CMK (cell line): ENCODE data around the gene ABHD1.

Experiments
- DNase-seq: peaks from one replicate; pipeline ENCODE4 v3.0.0-alpha.2; 2010; ENCODE audit warnings: low read depth

Gene ABHD1

DNA sequence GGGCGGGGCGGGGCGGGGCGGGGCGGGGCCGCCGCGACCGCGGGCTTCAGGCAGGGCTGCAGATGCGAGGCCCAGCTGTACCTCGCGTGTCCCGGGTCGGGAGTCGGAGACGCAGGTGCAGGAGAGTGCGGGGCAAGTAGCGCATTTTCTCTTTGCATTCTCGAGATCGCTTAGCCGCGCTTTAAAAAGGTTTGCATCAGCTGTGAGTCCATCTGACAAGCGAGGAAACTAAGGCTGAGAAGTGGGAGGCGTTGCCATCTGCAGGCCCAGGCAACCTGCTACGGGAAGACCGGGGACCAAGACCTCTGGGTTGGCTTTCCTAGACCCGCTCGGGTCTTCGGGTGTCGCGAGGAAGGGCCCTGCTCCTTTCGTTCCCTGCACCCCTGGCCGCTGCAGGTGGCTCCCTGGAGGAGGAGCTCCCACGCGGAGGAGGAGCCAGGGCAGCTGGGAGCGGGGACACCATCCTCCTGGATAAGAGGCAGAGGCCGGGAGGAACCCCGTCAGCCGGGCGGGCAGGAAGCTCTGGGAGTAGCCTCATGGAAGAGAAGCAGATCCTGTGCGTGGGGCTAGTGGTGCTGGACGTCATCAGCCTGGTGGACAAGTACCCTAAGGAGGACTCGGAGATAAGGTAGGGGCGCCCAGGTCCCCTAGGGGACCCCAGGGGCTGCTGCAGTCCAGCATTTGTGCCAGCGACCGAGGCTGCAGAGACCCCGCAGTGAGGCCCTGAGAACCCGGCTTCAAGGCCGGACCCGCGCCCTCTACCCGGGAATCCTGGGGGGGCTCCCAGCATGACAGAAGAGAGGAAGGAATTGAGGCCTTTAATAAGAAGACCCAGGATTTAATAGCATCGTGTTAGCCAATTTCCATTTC, 36.7 kb upstream of the ABHD1 start, which contains the start of gene KHK:
Gene KHK, plus strand, starts transcription at position 49 of the 870 bp plus-strand sequence. Its CDS starts 488 bp downstream, at position 537.
- DNase-seq: no peak

DNA sequence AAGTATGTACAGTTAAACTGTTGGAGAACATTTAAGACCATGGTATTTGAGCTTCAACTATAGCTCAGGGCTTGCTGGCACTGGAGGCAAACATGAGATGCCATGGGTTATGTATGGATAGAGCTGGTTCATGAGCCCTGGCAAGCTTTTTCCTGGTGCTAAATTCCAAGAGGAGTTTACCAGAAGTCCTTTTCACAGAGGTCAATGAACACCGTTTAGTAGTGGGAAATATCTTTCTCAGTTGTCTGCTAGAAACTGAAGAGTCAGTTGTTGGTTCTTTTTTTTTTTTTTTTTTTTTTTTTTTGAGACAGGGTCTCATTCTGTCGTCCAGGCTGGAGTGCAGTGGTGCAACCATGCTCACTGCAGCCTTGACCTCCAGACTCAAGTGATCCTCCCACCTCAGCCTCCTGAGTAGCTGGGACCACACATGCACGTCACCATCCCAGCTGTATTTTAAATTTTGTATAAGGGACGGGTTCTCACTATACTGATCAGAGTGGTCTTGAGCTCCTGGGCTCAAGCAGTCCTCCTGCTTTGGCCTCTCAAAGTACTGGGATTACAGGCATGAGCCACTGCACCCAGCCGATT, 35.7 kb upstream of the ABHD1 start:
- DNase-seq: no peak

DNA sequence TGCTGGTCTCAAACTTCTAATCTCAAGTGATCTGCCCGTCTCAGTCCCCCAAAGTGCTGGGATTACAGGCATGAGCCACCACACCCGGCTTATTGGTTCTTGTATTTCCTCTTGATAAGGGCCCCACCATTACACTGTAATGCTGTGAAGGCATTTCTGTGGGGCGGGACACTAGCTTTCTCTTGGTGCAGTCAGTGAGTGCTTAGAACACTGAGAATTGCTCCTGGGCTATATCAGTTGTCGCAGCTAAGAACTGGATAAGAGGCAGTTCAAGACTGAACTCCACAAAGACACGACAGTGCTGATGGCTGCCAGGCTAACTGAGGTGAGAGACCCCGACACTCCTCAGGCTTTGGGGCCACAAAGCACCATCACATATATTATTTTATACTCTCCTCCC, 35.0 kb upstream of the ABHD1 start:
- DNase-seq: no peak

DNA sequence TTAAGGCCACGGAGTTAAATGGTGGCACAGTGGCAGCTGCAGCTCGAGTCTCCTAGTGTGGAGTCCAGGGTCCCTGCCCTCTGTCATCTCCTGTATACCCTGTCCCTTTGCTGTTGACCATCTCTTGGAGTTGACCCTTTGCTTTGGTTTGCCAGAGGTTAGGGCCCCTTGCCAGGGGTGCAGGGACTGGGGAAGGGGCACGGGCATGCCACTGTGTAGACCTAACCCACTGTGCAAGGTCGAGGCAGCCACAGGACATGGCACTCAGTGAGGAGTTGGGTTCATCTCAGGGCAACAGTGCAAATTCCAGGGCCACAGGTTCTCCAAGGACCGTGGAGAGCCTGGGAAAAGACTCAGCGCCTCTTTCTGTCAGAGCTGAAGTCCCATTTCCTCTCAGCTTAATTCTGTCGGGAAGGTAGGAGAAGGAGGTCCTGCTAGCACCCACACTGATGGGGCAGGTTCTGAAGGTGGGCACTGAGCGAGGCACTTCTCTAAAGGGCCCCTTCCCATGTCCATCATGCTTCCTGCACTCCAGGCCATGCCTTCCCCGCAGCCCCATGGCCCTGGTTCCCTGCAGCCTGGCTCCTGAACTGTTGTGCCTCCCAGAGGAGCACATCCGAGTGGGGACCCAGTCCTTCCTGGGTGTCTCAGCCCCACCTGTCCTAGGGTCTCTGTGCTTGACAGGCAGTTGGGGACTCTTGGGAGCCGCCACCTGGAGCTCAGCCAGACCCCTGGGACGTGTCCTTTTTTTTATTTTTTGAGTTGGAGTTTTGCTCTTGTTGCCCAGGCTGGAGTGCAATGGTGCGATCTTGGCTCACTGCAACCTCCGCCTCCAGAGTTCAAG, 34.3 kb upstream of the ABHD1 start:
- no peak for DNase-seq

DNA sequence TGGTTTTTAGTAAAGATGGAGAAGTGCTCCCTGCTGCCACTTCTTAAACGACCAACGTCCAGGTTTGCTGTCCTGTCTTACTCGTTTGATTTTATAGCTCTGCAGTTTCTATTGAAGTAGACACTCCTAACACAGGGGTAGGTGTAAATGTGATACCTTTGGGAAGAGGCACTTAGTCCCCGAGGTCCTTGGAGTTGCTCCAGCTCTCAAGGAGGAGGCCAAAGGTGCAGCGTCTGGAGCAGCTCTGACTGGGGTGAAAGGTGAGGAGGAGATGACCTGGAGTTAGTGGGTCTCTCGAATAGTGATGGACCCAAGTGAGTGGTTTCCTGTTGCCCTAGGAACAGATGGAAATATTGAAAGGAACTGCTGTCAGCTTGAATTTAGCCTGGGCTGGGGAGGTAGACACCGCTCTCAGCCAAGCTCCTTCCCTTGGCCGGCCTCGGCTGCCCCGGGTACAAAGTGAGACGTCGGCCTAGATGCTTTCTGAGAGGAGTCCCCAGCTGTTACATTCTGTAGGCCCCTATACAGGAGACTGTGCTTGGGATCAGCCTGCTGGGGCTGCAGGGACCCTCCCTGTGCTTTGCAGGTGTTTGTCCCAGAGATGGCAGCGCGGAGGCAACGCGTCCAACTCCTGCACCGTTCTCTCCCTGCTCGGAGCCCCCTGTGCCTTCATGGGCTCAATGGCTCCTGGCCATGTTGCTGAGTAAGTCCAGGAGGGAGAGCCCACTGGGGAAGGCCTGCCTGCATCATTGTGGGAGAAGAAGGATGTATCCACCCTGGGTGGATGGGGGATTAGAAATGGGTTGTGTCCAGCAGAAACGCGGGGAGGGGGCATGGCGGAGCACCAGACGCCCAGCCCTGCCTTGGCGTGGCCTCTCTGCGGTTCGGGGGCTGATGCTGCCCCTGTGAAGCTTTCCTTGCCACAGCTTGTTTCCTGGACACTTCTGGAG, 31.6 kb upstream of the ABHD1 start:
- no peak for DNase-seq

DNA sequence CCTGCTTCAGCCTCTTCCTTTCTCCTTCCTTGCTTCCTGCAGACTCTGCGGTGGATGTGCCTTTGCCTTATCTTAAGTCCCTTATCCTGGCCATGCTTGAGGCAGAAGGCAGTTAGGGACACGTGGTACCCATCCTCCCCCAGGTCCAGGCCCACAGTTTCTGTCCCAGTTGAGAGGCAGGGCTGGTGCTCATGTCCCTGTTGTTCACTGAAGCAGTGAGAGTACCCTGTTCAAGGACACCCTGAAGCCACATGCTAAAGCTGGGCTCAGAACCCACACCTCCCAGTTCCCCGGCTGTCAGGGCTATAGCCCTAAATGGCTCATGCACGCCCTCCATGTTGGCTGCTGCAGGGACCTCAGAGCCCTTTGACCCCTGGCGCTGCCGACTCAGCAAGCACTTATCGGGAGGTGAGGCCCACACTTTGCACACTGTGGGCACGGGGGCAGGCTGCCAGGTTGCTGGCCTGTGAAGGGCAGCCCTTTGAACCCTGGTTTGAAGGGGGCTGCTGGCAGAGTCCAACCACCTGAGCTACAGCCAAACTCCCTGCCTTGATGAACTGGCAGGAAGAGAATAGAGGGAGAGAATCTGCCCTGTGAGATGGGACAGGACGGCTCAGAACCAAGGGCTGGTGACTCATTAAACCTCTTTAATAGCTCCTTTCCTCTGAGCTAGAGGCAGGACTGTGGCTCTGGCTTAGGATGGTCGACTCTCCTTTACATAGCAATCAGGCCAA, 30.8 kb upstream of the ABHD1 start:
- peak; percentile 48 for DNase-seq

DNA sequence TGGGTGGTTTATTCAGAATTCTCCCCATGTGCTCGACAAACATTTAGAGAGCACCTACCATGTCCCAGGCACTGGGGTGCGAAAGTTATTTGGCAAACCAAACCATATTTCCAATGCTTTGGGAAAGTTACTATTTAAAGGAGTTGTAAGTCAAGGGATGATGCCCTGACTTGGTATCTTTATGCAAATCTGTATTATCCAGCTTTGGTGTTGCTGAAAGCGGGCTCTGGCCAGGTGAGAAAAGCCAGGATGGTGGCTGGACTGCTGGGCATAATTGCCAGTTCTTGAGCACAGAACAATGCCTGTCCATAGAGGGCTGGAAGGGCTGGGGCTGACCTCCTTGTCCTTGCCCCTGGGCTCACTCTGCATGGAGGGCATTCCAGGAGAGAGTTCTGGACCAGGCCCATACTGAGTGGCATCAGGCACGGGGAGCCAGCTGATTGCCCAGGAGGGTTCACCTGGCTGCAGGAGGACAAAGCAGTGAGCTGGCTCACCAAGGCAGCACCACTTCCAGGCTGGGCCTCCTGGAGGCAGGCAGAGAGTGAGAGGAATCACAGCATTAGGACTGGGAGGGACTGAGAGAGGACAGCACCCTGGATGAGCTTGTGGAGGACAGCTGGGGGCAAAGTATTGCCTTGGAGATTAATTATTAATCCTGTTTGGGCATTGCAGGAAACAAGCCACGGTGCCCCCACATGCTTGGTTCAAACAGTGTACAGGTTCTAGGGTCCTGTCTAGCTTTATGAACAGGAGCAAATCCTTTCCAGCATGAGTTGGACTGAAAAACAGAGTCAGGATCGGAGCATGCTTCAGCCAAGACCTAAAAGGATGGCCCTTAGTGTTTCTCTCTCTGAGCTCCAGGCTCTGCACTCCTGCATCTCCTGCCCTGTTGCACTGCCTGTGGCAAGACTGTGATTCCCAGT, 29.9 kb upstream of the ABHD1 start:
- no peak for DNase-seq

DNA sequence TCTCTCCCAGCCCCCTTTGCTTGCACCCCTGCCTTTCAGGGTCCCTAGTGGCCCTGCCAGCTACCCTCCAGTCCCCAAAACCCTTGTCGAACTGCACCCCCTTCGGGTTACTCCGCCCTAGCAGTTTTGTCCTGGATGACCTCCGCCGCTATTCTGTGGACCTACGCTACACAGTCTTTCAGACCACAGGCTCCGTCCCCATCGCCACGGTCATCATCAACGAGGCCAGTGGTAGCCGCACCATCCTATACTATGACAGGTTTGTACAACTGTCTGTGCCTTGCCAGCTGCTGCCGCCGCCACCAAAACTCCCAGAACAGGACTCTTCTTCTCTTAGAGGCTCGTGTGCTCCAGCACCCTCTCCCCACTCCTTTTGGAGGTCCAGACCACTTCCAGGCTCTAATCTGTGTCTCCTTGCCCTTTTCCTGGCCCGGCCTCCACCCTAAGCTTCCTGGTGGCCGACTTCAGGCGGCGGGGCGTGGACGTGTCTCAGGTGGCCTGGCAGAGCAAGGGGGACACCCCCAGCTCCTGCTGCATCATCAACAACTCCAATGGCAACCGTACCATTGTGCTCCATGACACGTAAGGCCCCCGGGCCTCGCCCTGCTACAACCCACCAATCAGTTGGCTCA, 29.1 kb upstream of the ABHD1 start:
- DNase-seq: no peak

DNA sequence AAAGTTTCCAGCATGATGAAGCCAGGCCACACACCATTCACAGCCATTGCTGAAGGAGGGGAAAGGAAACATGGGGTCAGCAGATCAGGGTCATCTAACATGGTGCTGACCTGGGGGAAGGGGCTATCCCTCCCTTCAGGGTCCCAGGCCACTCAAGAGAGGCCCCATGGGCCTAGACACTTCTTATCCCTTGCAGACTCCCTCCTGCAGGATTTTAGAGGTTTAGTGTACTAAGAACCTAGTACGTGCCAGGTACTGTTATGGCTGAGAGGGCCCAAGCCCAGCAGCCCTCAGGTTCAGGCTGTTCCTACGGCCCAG, 28.2 kb upstream of the ABHD1 start:
- no peak for DNase-seq

DNA sequence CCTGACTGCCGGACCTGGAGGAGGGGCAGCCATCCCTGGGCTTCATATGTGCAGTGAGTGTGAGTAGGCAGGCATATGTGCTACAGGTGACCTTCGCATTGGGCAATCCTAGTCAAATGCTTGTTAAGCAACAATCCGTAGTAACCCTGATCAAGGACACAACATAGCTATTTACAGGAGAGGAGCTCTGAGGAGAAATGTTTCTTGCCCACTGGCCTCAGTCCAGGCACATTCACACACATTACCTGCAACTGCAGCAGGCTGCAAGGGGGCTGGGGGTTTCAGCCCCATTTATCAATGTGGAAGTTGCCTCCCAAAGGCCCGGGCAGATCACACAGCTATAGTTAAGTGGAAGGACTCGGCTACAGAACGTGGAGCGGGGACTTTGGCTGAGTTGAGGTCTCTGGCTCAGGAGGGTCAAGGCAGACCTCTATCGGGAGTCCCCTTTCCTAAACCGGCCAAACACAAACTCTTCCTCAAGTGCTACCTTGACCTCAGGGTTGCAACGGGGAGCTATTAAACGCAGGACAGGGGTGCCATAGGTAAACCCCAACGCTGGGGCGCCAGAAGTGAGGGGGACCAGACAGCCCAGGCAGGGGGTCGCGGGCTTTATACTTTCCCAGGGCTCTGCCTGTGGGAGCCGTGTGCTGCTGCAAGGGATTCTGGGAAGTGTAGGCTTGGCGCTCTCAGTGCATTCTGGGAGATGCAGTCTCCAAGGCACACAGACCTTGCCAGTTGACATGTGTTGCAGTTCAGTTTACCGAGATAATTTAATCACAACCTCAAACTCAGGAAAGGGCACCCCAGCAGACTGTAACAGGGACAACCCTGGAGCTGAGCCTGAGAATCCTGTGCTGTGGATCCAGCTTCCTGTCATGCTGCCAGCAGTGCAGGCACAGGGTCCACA, 27.6 kb upstream of the ABHD1 start:
- no peak for DNase-seq

DNA sequence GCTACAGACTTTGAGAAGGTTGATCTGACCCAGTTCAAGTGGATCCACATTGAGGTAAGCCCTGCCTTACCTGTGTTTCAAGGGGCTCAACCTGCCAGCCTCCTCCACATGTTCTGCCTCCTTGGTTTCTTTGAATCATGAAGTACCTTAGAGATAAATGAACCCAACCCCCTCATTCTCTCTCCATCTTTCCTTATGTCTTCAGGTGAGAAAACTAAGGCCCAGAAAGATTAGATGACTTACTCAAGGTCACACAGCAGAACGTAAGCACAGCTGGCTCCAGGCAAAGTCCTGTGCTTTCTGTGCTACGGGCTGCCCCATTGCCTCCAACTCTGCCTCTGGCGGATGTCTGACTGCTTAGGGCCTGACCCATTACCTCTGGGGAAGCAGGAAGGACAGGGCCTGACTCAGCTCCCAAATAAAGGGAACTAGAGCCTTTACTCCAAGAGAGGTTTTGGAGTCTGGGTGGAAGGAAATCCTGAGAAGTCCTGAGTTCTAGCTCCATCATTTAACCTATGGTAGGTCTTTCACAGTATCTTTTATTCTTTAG, 26.8 kb upstream of the ABHD1 start:
- DNase-seq: no peak

DNA sequence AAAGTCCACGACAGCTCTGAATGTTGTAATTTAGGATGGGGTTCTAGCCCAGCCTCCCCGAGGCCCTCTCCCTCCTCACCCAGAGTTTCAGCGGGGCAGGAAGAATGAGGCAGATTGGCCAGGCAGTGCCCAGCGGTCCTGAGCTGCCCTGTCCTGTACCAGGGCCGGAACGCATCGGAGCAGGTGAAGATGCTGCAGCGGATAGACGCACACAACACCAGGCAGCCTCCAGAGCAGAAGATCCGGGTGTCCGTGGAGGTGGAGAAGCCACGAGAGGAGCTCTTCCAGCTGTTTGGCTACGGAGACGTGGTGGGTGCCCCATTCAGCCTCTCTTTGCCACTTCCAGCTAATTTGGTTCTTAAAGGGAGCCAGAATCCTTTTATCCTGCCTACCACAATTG, 26.3 kb upstream of the ABHD1 start:
- no peak for DNase-seq

DNA sequence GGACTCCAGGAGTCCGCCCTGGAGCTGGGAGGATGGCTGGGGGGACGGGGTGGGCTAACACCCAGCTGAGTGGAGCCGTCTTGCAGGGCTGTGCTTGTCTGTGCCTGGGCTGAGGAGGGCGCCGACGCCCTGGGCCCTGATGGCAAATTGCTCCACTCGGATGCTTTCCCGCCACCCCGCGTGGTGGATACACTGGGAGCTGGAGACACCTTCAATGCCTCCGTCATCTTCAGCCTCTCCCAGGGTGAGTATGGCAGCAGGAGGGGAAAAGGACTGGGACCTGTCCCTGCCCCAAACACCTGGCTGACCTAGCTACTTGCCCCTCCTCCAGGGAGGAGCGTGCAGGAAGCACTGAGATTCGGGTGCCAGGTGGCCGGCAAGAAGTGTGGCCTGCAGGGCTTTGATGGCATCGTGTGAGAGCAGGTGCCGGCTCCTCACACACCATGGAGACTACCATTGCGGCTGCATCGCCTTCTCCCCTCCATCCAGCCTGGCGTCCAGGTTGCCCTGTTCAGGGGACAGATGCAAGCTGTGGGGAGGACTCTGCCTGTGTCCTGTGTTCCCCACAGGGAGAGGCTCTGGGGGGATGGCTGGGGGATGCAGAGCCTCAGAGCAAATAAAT, 24.2 kb upstream of the ABHD1 start:
- no peak for DNase-seq

DNA sequence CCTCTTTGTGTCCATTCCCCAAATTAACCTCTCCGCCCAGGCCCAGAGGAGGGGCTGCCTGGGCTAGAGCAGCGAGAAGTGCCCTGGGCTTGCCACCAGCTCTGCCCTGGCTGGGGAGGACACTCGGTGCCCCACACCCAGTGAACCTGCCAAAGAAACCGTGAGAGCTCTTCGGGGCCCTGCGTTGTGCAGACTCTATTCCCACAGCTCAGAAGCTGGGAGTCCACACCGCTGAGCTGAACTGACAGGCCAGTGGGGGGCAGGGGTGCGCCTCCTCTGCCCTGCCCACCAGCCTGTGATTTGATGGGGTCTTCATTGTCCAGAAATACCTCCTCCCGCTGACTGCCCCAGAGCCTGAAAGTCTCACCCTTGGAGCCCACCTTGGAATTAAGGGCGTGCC, 23.6 kb upstream of the ABHD1 start:
- no peak for DNase-seq

DNA sequence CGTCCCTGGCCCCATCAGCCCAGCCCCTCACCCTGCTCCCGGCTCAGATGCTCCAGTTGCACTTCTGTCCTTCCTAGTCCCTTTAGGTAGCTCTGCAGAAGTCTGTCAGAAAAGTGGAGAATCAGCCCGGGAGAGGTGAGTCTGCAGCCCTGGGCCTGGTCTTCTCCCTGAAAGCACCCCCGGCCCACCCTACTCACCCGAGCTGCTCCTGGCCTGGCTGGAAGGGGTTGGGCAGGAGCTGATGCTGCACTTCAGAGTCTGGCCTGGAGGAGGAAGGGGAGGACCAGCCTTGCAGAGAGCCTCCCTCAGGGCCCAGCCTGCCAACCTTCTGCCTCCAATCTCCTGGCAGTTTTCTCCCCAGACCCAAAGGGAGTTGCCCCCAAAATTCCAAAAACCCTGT, 21.3 kb upstream of the ABHD1 start:
- DNase-seq: no peak

DNA sequence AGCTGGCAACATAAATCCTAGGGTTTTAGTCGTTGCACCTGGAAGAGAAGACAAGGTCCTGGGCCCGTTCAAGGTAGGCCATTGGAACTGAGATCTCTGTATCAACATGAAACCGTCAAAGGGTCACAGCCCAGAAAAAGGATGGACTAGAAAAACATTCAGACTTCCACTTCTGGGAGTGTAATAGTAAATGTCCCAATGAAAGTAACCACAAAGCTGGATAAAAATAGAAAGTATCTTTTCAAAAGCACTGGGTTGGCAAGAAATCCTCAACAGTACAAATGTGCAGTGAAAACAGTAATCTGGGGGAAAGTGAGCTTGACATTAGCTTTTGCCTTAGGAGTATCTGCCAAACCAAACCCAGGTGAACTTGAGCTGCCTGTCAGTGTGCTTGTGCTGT, 17.6 kb upstream of the ABHD1 start:
- no peak for DNase-seq

DNA sequence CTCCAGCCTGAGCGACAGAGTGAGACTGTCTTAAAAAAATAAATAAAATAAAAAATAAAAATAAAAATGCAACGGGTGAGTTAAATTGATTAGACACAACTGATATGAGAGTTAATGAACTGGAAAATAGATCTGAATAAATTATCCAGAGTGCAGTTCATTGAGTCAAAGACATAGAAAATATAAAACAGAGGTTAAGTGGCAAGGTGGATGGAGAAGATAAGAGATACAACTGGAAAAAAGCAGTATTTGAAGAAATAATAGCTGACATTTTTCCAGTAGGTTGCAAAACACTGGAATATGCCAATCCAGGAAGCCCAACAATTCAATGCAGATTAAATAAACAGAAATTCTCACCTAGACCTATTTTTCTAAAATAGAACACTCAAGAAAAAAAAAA, 15.4 kb upstream of the ABHD1 start:
- DNase-seq: no peak

DNA sequence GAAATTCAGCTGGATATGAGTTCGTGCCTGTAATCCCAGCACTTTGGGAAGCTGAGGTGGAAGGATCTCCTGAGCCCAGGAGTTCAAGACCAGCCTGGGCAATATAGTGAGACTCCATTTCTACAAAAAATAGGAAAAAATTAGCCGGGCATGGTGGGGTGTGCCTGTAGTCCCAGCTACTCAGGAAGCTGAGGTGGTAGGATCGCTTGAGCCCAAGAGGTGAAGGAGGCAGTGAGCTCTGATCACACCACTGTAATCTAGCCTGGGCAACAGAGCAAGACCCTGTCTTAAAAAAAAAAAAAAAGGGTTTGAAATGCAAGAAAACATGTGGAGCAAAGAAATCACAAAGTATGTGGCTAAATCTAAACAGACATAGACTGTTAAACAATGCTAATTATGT, 14.5 kb upstream of the ABHD1 start:
- no peak for DNase-seq
